SK-N-SH (cell line): Measurements from ENCODE around the gene ATXN10. TPM values are rescaled to one million over a fixed set of nuclear protein-coding genes. Genes with fewer than 3 reads are reported as not detected.

Source experiments
- CTCF ChIA-PET: fragments of 300-600, 350-600 bp; formaldehyde crosslinking; extraction: SDS; loops from one replicate; lab custom pipeline; 2021; lab: Yijun Ruan, JAX
- POLR2A ChIA-PET: fragments of 350-600 bp; sonication (Branson Sonifier 250); formaldehyde crosslinking; extraction: SDS; loops from one replicate; lab custom pipeline; 2020; ENCODE audit warnings: antibody characterized with exemption, inconsistent platforms; lab: Yijun Ruan, JAX
- DNase-seq: peaks from one replicate; pipeline ENCODE4 v3.0.0; 2012
- H2AFZ ChIP-seq: fragments of 200-600 bp; sonication (generic); 2 replicates; pipeline ENCODE4 v1.8.1; 2016; ENCODE audit warnings: antibody characterized with exemption, mild to moderate bottlenecking, low read depth
- H3F3A ChIP-seq: fragments of 200-600 bp; sonication (generic); replicated peaks from 2 replicates; pipeline ENCODE3; 2016; ENCODE audit warnings: antibody characterized with exemption, mild to moderate bottlenecking; ENCODE audit not compliant: insufficient read depth
- H3K27ac ChIP-seq, 2 experiments: fragments of 200-500 bp in 1 of 2; fragments of 200-600 bp in 1 of 2; sonication (Bioruptor generic) in 1 of 2; sonication (generic), shearing (Covaris generic) in 1 of 2; 2 replicates each; pipeline versions ENCODE4 v1.5.1 to v1.6.1; 2014 to 2016; ENCODE audit warnings: low read depth in 2 of 2, inconsistent platforms in 1 of 2, low read length in 1 of 2, mild to moderate bottlenecking in 1 of 2, mixed read lengths in 1 of 2
- H3K27me3 ChIP-seq: fragments of 200-600 bp; sonication (generic), shearing (Covaris generic); 2 replicates; pipeline ENCODE4 v1.6.1; 2016; ENCODE audit warnings: mixed run types; ENCODE audit not compliant: insufficient read depth
- H3K36me3 ChIP-seq, 2 experiments: fragments of 200-500 bp in 1 of 2; fragments of 200-600 bp in 1 of 2; sonication (Bioruptor generic) in 1 of 2; sonication (generic) in 1 of 2; replicated peaks in 1 of 2; 2 replicates each; pipeline versions ENCODE3 to v1.5.1; 2014 to 2016; ENCODE audit warnings: low read length in 1 of 2, mild to moderate bottlenecking in 1 of 2; ENCODE audit not compliant: insufficient read depth in 2 of 2, control insufficient read depth in 1 of 2
- H3K4me1 ChIP-seq, 2 experiments: fragments of 200-500 bp in 1 of 2; fragments of 200-600 bp in 1 of 2; sonication (Bioruptor generic) in 1 of 2; sonication (generic), shearing (Covaris generic) in 1 of 2; 2 replicates each; pipeline versions ENCODE4 v1.5.1 to v1.6.1; 2014 to 2016; ENCODE audit warnings: low read depth in 1 of 2, low read length in 1 of 2, mixed run types in 1 of 2; ENCODE audit not compliant: insufficient read depth in 2 of 2, control insufficient read depth in 1 of 2
- H3K4me2 ChIP-seq: fragments of 200-600 bp; sonication (generic), shearing (Covaris generic); 2 replicates; pipeline ENCODE4 v1.6.1; 2017; ENCODE audit warnings: mixed run types
- H3K4me3 ChIP-seq, 2 experiments: fragments of 200-500 bp in 1 of 2; fragments of 200-600 bp in 1 of 2; sonication (Bioruptor generic) in 1 of 2; sonication (generic), shearing (Covaris generic) in 1 of 2; 2 replicates each; pipeline versions ENCODE4 v1.5.1 to v1.8.1; 2014 to 2016; ENCODE audit warnings: low read depth in 2 of 2, inconsistent platforms in 1 of 2, low read length in 1 of 2, mild to moderate bottlenecking in 1 of 2, mixed read lengths in 1 of 2, moderate library complexity in 1 of 2
- H3K79me2 ChIP-seq: fragments of 200-600 bp; sonication (generic); 2 replicates; pipeline ENCODE4 v1.8.1; 2017; ENCODE audit warnings: mild to moderate bottlenecking; ENCODE audit not compliant: insufficient read depth
- H3K9ac ChIP-seq: fragments of 200-600 bp; sonication (generic); 2 replicates; pipeline ENCODE4 v1.6.1; 2017; ENCODE audit warnings: mixed run types
- H3K9me2 ChIP-seq: fragments of 200-600 bp; sonication (generic); 2 replicates; pipeline ENCODE4 v1.6.1; 2017; ENCODE audit warnings: mixed run types
- H3K9me3 ChIP-seq: fragments of 200-600 bp; sonication (generic); 2 replicates; pipeline ENCODE4 v1.6.1; 2017; ENCODE audit warnings: mixed run types, mild to moderate bottlenecking, moderate library complexity
- H4K20me1 ChIP-seq: fragments of 200-600 bp; sonication (generic); 2 replicates; pipeline ENCODE4 v1.6.1; 2017; ENCODE audit warnings: mild to moderate bottlenecking, mixed run types; ENCODE audit not compliant: insufficient read depth
- CHD2 ChIP-seq: fragments of 150-350 bp; IDR thresholded peaks from 2 replicates; pipeline ENCODE4 v1.6.1; 2018; ENCODE audit warnings: low read length; ENCODE audit not compliant: partially characterized antibody
- ELF1 ChIP-seq: IDR thresholded peaks from 2 replicates; pipeline ENCODE4 v1.4.0; 2012
- EP300 ChIP-seq, 2 experiments: IDR thresholded peaks; 2 replicates each; pipeline versions ENCODE4 v1.4.0 to v1.6.1; 2012; ENCODE audit warnings: borderline replicate concordance in 1 of 2, low read depth in 1 of 2, low read length in 1 of 2
- FOSL2 ChIP-seq: IDR thresholded peaks from 2 replicates; pipeline ENCODE4 v1.4.0; 2012; ENCODE audit warnings: low read depth, mild to moderate bottlenecking, moderate library complexity, borderline replicate concordance
- FOXJ3 ChIP-seq: sonication (generic); formaldehyde crosslinking; IDR thresholded peaks from 2 replicates; pipeline ENCODE4 v1.5.1; 2020; ENCODE audit warnings: mild to moderate bottlenecking, missing genetic modification reagents
- FOXM1 ChIP-seq: IDR thresholded peaks from 2 replicates; pipeline ENCODE4 v1.4.0; 2012; ENCODE audit warnings: low read depth, mild to moderate bottlenecking
- GABPA ChIP-seq: IDR thresholded peaks from 2 replicates; pipeline ENCODE4 v1.4.0; 2012; ENCODE audit warnings: low read depth, mild to moderate bottlenecking
- GATA2 ChIP-seq: sonication (generic); formaldehyde crosslinking; IDR thresholded peaks from 2 replicates; pipeline ENCODE4 v1.5.0; 2020; ENCODE audit warnings: mild to moderate bottlenecking, missing genetic modification reagents
- MXI1 ChIP-seq: IDR thresholded peaks from 2 replicates; pipeline ENCODE4 v1.6.1; 2012; ENCODE audit warnings: mild to moderate bottlenecking, low read depth, low read length, improper control_type of control experiment
- NFIC ChIP-seq: IDR thresholded peaks from 2 replicates; pipeline ENCODE4 v1.4.0; 2012; ENCODE audit warnings: borderline replicate concordance
- NRF1 ChIP-seq: IDR thresholded peaks from 2 replicates; pipeline ENCODE4 v1.6.1; 2012; ENCODE audit warnings: low read depth, mild to moderate bottlenecking, low read length
- POLR2AphosphoS5 ChIP-seq: IDR thresholded peaks from 2 replicates; pipeline ENCODE4 v1.6.1; 2012; ENCODE audit warnings: low read depth, low read length
- RAD21 ChIP-seq: IDR thresholded peaks from 2 replicates; pipeline ENCODE4 v1.6.1; 2012; ENCODE audit warnings: mild to moderate bottlenecking, low read length
- RCOR1 ChIP-seq: fragments of 150-350 bp; IDR thresholded peaks from 2 replicates; pipeline ENCODE4 v1.6.1; 2017; ENCODE audit warnings: antibody characterized with exemption, low read length
- RFX5 ChIP-seq: IDR thresholded peaks from 2 replicates; pipeline ENCODE4 v1.6.1; 2012; ENCODE audit warnings: mild to moderate bottlenecking, improper control_type of control experiment, low read length
- RXRA ChIP-seq: IDR thresholded peaks from 2 replicates; pipeline ENCODE4 v1.4.0; 2012; ENCODE audit warnings: low read depth, mild to moderate bottlenecking, borderline replicate concordance
- SMC3 ChIP-seq: IDR thresholded peaks from 2 replicates; pipeline ENCODE4 v1.6.1; 2012; ENCODE audit warnings: low read depth, low read length, improper control_type of control experiment
- TAF1 ChIP-seq: IDR thresholded peaks from 2 replicates; pipeline ENCODE4 v1.6.1; 2012; ENCODE audit warnings: low read depth, mild to moderate bottlenecking, low read length, moderate library complexity, borderline replicate concordance
- TCF12 ChIP-seq: IDR thresholded peaks from 2 replicates; pipeline ENCODE4 v1.4.0; 2012
- TEAD4 ChIP-seq: IDR thresholded peaks from 2 replicates; pipeline ENCODE4 v1.4.0; 2012; ENCODE audit warnings: mild to moderate bottlenecking, borderline replicate concordance; ENCODE audit not compliant: insufficient read depth
- WGBS: methylation state at CpG from one replicate; pipeline ENCODE4 v1.1.6; 2017; ENCODE audit warnings: low lambda C conversion rate; 5-methylcytosine and 5-hydroxymethylcytosine counted together
- polyA plus RNA-seq, 3 experiments: library from polyadenylated mRNA; depleted of rRNA; stranded (reverse); fragments of >200 nt; gene quantifications; 2 replicates each; pipeline ENCODE4 v1.2.3, GENCODE V29; 2012
- TF ChIP-seq, protein P1 (sequence below): IDR thresholded peaks from 2 replicates; pipeline ENCODE4 v1.4.0; 2012; ENCODE audit warnings: low read depth
- TF ChIP-seq, protein P2 (sequence below): fragments of 150-350 bp; IDR thresholded peaks from 2 replicates; pipeline ENCODE4 v1.6.1; 2016; ENCODE audit warnings: mild to moderate bottlenecking, low read depth, low read length
- TF ChIP-seq, protein P3 (sequence below): IDR thresholded peaks from 2 replicates; pipeline ENCODE4 v1.6.1; 2012; ENCODE audit warnings: mild to moderate bottlenecking, low read depth, low read length, moderate library complexity
- TF ChIP-seq, protein P4 (sequence below): IDR thresholded peaks from 2 replicates; pipeline ENCODE4 v1.4.0; 2012; ENCODE audit warnings: low read depth, borderline replicate concordance
- TF ChIP-seq, protein P5 (sequence below): fragments of 150-350 bp; IDR thresholded peaks from 2 replicates; pipeline ENCODE4 v1.6.1; 2017; ENCODE audit warnings: antibody characterized with exemption, low read length, low read depth, borderline replicate concordance
- TF ChIP-seq, protein P6 (sequence below): IDR thresholded peaks from 2 replicates; pipeline ENCODE4; 2012

ATXN10 gene
- polyA plus RNA-seq, 1 of the 3 experiments (the other 2 are of a cell fraction), result 202 TPM

DNA sequence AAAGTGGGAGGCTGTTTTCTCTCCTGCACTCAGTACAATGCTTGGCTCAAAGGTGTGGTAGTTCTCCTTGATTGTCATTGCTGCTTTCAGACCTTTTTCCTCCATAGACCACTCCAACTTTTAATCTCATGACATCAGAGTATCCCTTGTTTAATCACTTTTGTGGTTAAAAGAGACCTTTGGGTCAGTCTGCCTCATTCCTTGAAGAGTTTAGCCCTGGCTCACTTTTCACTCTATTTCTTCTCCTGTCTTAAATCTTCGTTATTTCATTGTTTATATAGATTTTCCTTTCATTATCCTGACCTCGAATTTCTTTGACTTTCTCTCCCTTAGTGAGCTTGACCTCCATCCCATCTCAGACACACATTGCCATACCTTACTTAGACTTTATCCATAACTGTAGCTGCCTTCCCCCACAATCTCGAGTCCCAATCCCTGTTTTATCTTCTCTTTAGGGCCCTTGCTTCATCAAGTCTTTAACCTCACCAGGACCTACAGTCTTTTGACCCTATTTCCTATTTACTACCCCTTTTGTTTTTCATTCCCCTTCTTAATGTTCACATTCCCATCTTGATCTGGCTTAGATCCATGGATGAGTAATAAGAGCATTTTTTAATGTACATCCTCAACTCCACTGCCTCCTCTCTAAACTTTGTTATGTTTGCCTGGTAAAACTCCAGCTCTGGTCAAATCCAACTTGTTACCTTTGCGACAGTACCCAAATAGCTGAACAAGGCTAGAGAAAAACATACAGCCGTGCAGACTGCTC, 9.5 kb downstream of the ATXN10 start:
- H2AFZ ChIP-seq, result no peak overlapping the region
- DNase-seq, result no peak
- peaks cover 63% of the 10 kb centered on the region for H4K20me1 ChIP-seq
- no peaks in the 10 kb centered on the region for H3K27me3 ChIP-seq
- peaks cover 99% of the 10 kb centered on the region for H3K79me2 ChIP-seq
- ChIA-PET CTCF (interaction anchor here (0.7 kb wide), 2 partner anchors 103 to 640 kb away, joined by 3 read pairs; no protein-coding TSS in a partner anchor), POLR2A (no interaction called here)
- WGBS, result 27% methylated on average over 5 of the region's 5 CpGs
- H3K4me1 ChIP-seq, result peaks cover 19 to 84% of the 10 kb centered on the region in 2 experiments
- H3K4me2 ChIP-seq, result peak overlapping the region; percentile 71
- peak overlapping the region in 1 of 2 experiments; percentile 12; a peak in 3 of 4 replicates for H3K4me3 ChIP-seq
- H3F3A ChIP-seq, result peaks cover 62% of the 10 kb centered on the region
- peak overlapping the region; percentile 40; the same call in 1 of the 2 replicates for H3K9ac ChIP-seq
- H3K9me2 ChIP-seq, result no peaks in the 10 kb centered on the region
- H3K9me3 ChIP-seq, result no peaks in the 10 kb centered on the region
- H3K36me3 ChIP-seq, result peaks cover 0 to 10% of the 10 kb centered on the region in 2 experiments
- H3K27ac ChIP-seq, result peak overlapping the region; percentile 47 to 82; a peak in 3 of 4 replicates
- TF ChIP-seq GABPA (no peak), POLR2AphosphoS5 (no peak), NRF1 (no peak), GATA2 (CRISPR knock-in tag) (no peak), MXI1 (no peak), FOXJ3 (CRISPR knock-in tag) (no peak), EP300 (IDR thresholded peaks at IDR 0.05; ENCODE audit: borderline replicate concordance in 1 of 2, low read depth in 1 of 2, low read length in 1 of 2) (peak in 1 of 2 experiments; percentile 71; a peak in 1 of 4 replicates), SMC3 (no peak), TCF12 (peak; percentile 83), RFX5 (no peak), RXRA (peak; percentile 86; the same call in 1 of the 2 replicates), TEAD4 (peak; percentile 38; the same call in 1 of the 2 replicates), CHD2 (no peak), FOSL2 (peak; percentile 75; the same call in 1 of the 2 replicates), RCOR1 (no peak), ELF1 (peak; percentile 34; the same call in 1 of the 2 replicates), TAF1 (no peak), NFIC (peak; percentile 94), RAD21 (no peak), FOXM1 (no peak)
- TF ChIP-seq, protein P1, sequence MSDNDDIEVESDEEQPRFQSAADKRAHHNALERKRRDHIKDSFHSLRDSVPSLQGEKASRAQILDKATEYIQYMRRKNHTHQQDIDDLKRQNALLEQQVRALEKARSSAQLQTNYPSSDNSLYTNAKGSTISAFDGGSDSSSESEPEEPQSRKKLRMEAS, result no peak
- TF ChIP-seq, protein P2, sequence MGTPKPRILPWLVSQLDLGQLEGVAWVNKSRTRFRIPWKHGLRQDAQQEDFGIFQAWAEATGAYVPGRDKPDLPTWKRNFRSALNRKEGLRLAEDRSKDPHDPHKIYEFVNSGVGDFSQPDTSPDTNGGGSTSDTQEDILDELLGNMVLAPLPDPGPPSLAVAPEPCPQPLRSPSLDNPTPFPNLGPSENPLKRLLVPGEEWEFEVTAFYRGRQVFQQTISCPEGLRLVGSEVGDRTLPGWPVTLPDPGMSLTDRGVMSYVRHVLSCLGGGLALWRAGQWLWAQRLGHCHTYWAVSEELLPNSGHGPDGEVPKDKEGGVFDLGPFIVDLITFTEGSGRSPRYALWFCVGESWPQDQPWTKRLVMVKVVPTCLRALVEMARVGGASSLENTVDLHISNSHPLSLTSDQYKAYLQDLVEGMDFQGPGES, result no peak
- TF ChIP-seq, protein P3, sequence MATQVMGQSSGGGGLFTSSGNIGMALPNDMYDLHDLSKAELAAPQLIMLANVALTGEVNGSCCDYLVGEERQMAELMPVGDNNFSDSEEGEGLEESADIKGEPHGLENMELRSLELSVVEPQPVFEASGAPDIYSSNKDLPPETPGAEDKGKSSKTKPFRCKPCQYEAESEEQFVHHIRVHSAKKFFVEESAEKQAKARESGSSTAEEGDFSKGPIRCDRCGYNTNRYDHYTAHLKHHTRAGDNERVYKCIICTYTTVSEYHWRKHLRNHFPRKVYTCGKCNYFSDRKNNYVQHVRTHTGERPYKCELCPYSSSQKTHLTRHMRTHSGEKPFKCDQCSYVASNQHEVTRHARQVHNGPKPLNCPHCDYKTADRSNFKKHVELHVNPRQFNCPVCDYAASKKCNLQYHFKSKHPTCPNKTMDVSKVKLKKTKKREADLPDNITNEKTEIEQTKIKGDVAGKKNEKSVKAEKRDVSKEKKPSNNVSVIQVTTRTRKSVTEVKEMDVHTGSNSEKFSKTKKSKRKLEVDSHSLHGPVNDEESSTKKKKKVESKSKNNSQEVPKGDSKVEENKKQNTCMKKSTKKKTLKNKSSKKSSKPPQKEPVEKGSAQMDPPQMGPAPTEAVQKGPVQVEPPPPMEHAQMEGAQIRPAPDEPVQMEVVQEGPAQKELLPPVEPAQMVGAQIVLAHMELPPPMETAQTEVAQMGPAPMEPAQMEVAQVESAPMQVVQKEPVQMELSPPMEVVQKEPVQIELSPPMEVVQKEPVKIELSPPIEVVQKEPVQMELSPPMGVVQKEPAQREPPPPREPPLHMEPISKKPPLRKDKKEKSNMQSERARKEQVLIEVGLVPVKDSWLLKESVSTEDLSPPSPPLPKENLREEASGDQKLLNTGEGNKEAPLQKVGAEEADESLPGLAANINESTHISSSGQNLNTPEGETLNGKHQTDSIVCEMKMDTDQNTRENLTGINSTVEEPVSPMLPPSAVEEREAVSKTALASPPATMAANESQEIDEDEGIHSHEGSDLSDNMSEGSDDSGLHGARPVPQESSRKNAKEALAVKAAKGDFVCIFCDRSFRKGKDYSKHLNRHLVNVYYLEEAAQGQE, result no peak
- TF ChIP-seq, protein P4, sequence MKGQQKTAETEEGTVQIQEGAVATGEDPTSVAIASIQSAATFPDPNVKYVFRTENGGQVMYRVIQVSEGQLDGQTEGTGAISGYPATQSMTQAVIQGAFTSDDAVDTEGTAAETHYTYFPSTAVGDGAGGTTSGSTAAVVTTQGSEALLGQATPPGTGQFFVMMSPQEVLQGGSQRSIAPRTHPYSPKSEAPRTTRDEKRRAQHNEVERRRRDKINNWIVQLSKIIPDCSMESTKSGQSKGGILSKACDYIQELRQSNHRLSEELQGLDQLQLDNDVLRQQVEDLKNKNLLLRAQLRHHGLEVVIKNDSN, result no peak
- TF ChIP-seq, protein P5, sequence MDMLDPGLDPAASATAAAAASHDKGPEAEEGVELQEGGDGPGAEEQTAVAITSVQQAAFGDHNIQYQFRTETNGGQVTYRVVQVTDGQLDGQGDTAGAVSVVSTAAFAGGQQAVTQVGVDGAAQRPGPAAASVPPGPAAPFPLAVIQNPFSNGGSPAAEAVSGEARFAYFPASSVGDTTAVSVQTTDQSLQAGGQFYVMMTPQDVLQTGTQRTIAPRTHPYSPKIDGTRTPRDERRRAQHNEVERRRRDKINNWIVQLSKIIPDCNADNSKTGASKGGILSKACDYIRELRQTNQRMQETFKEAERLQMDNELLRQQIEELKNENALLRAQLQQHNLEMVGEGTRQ, result no peak
- TF ChIP-seq, protein P6, sequence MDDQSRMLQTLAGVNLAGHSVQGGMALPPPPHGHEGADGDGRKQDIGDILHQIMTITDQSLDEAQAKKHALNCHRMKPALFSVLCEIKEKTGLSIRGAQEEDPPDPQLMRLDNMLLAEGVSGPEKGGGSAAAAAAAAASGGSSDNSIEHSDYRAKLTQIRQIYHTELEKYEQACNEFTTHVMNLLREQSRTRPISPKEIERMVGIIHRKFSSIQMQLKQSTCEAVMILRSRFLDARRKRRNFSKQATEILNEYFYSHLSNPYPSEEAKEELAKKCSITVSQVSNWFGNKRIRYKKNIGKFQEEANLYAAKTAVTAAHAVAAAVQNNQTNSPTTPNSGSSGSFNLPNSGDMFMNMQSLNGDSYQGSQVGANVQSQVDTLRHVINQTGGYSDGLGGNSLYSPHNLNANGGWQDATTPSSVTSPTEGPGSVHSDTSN, result peak; percentile 36
